WTC11 (cell line): ENCODE measurements around the gene MCOLN1. TPM values are rescaled to one million over a fixed set of nuclear protein-coding genes. Genes with fewer than 3 reads are reported as not detected.

Source experiments
- ATAC-seq: fragments of 200-7000 bp; cut with Tn5 transposase; 2 replicates; pipeline ENCODE4 v1.10.0; 2021; ENCODE audit warnings: mild to moderate bottlenecking, moderate library complexity
- CTCF ChIA-PET: fragments of 300-600 bp; sonication (Branson Sonifier 250); formaldehyde crosslinking; loops from one replicate; lab custom pipeline; 2021; ENCODE audit warnings: antibody characterized with exemption; lab: Charles Lee
- POLR2A ChIA-PET: fragments of 350-600 bp; sonication (Branson Sonifier 250); formaldehyde crosslinking; loops from one replicate; lab custom pipeline; 2021; ENCODE audit warnings: antibody characterized with exemption; lab: Charles Lee
- DNase-seq: peaks from one replicate; pipeline ENCODE4 v3.0.0; 2021; ENCODE audit warnings: low spot score
- H3K27ac Mint-ChIP-seq: 2 replicates; pipeline ENCODE4 v1.8.0; 2021; ENCODE audit warnings: mixed read lengths
- H3K27me3 Mint-ChIP-seq: 2 replicates; pipeline ENCODE4 v1.8.0; 2021; ENCODE audit warnings: low read depth, mild to moderate bottlenecking, moderate library complexity, mixed read lengths
- H3K36me3 Mint-ChIP-seq: 2 replicates; pipeline ENCODE4 v1.8.0; 2021; ENCODE audit warnings: mixed read lengths
- H3K4me1 Mint-ChIP-seq: 2 replicates; pipeline ENCODE4 v1.8.0; 2022; ENCODE audit warnings: mixed read lengths
- H3K4me3 Mint-ChIP-seq: 2 replicates; pipeline ENCODE4 v1.8.0; 2021; ENCODE audit warnings: mild to moderate bottlenecking, moderate library complexity, mixed read lengths
- H3K9me3 Mint-ChIP-seq: 2 replicates; pipeline ENCODE4 v1.8.0; 2021; ENCODE audit warnings: mixed read lengths
- AR ChIP-seq: fragments of 250-450 bp; sonication (Bioruptor Pico); IDR thresholded peaks from 2 replicates; pipeline ENCODE4 v1.9.0; 2021; ENCODE audit warnings: mild to moderate bottlenecking
- ARID4B ChIP-seq: sonication (generic); formaldehyde crosslinking; IDR thresholded peaks from 2 replicates; pipeline ENCODE4 v1.8.0; 2023; ENCODE audit warnings: missing genetic modification reagents, mild to moderate bottlenecking, borderline replicate concordance
- ATF6 ChIP-seq: sonication (generic); formaldehyde crosslinking; IDR thresholded peaks from 2 replicates; pipeline ENCODE4 v1.8.1; 2023; ENCODE audit warnings: mild to moderate bottlenecking, missing genetic modification reagents
- E2F1 ChIP-seq: sonication (generic); formaldehyde crosslinking; IDR thresholded peaks from 2 replicates; pipeline ENCODE4 v1.8.0; 2022; ENCODE audit warnings: mild to moderate bottlenecking, missing genetic modification reagents
- GABPB1 ChIP-seq: sonication (generic); formaldehyde crosslinking; IDR thresholded peaks from 2 replicates; pipeline ENCODE4 v1.8.1; 2023; ENCODE audit warnings: mild to moderate bottlenecking, missing genetic modification reagents
- IRF2 ChIP-seq: sonication (generic); formaldehyde crosslinking; IDR thresholded peaks from 2 replicates; pipeline ENCODE4 v1.8.0; 2022; ENCODE audit warnings: low read depth, missing genetic modification reagents, borderline replicate concordance
- MYBL2 ChIP-seq: sonication (generic); formaldehyde crosslinking; IDR thresholded peaks from 2 replicates; pipeline ENCODE4 v1.8.1; 2023; ENCODE audit warnings: mild to moderate bottlenecking, moderate library complexity, missing genetic modification reagents
- NFE2L1 ChIP-seq: sonication (generic); formaldehyde crosslinking; IDR thresholded peaks from 2 replicates; pipeline ENCODE4 v1.8.1; 2023; ENCODE audit warnings: missing genetic modification reagents
- PREB ChIP-seq: sonication (generic); formaldehyde crosslinking; IDR thresholded peaks from 2 replicates; pipeline ENCODE4 v1.8.1; 2022; ENCODE audit warnings: mild to moderate bottlenecking, missing genetic modification reagents, moderate library complexity, borderline replicate concordance
- SMAD3 ChIP-seq: sonication (generic); formaldehyde crosslinking; IDR thresholded peaks from 2 replicates; pipeline ENCODE4 v1.8.0; 2022; ENCODE audit warnings: missing genetic modification reagents, mild to moderate bottlenecking, borderline replicate concordance
- SP1 ChIP-seq: sonication (generic); formaldehyde crosslinking; conservative IDR thresholded peaks from 2 replicates; pipeline ENCODE4 v1.8.1; 2022; ENCODE audit warnings: missing genetic modification reagents
- TEAD1 ChIP-seq: sonication (generic); formaldehyde crosslinking; IDR thresholded peaks from 2 replicates; pipeline ENCODE4 v1.8.0; 2022; ENCODE audit warnings: mild to moderate bottlenecking, missing genetic modification reagents
- USF2 ChIP-seq: sonication (generic); formaldehyde crosslinking; IDR thresholded peaks from 2 replicates; pipeline ENCODE4 v1.8.1; 2023; ENCODE audit warnings: mild to moderate bottlenecking, missing genetic modification reagents, moderate library complexity
- total RNA-seq: library from RNA; stranded (reverse); gene quantifications from 3 replicates; pipeline ENCODE4 v1.2.3, GENCODE V29; 2021

The MCOLN1 gene
- total RNA-seq, 1 experiment from 2014 or later = 19.7 TPM

- no peaks in the 10 kb centered on the region; the same call in 1 of the 2 replicates for H3K27me3 Mint-ChIP-seq
- no peaks in the 10 kb centered on the region for H3K9me3 Mint-ChIP-seq
- no peak for DNase-seq
- TF ChIP-seq SMAD3 (CRISPR knock-in tag) = no peak
- TF ChIP-seq ATF6 (CRISPR knock-in tag) = no peak
- no peak for TF ChIP-seq USF2
- no peak for TF ChIP-seq NFE2L1 (CRISPR knock-in tag)
- TF ChIP-seq SP1 (CRISPR knock-in tag) = no peak
- TF ChIP-seq E2F1 (CRISPR knock-in tag) = no peak
- TF ChIP-seq ARID4B = no peak
- TF ChIP-seq PREB = no peak
- no peak for TF ChIP-seq MYBL2 (CRISPR knock-in tag)
- TF ChIP-seq GABPB1 = no peak
- TF ChIP-seq TEAD1 = no peak
- no peak for TF ChIP-seq IRF2
- no peak for TF ChIP-seq AR (CRISPR knock-in tag)
- TF ChIP-seq, all 79 proteins: peak for 0
- H3K27ac Mint-ChIP-seq = no peak overlapping the region
- H3K4me3 Mint-ChIP-seq = no peak overlapping the region
- ChIA-PET CTCF (no interaction called here), POLR2A (no interaction called here)
- no peak for ATAC-seq
- H3K36me3 Mint-ChIP-seq = peaks cover under 1% of the 10 kb centered on the region; the same call in 1 of the 2 replicates
- H3K4me1 Mint-ChIP-seq = peaks cover 9% of the 10 kb centered on the region; the same call in 1 of the 2 replicates
Observed at GRCh38 chr19:7524992-7525739, 2.7 kb downstream of the MCOLN1 start.
